Adrenal gland (tissue), 5 donors: ENCODE measurements around the gene PMEPA1.

ENCODE experiments used
- POLR2A ChIP-seq, 2 donors: fragments of 450-650 bp; IDR thresholded peaks; one replicate each; pipeline ENCODE4 v1.6.1; 2017; ENCODE audit warnings: antibody characterized with exemption in 2 of 2, mild to moderate bottlenecking in 2 of 2, moderate library complexity in 1 of 2
- TF ChIP-seq, protein P1 (sequence below), 6 experiments: fragments of 450-650 bp in 4 of 6; fragments of 200-600 bp in 2 of 6; sonication (generic) in 1 of 6; IDR thresholded peaks; 1 replicate in 5 of 6; 2 replicates in 1 of 6; pipeline versions ENCODE4 v1.5.1 to v1.8.0; 2016 to 2021; ENCODE audit warnings: antibody characterized with exemption in 6 of 6, mild to moderate bottlenecking in 2 of 6, moderate library complexity in 1 of 6
- donor health status: DM: no; HTN: no; CAD: no.

DNA sequence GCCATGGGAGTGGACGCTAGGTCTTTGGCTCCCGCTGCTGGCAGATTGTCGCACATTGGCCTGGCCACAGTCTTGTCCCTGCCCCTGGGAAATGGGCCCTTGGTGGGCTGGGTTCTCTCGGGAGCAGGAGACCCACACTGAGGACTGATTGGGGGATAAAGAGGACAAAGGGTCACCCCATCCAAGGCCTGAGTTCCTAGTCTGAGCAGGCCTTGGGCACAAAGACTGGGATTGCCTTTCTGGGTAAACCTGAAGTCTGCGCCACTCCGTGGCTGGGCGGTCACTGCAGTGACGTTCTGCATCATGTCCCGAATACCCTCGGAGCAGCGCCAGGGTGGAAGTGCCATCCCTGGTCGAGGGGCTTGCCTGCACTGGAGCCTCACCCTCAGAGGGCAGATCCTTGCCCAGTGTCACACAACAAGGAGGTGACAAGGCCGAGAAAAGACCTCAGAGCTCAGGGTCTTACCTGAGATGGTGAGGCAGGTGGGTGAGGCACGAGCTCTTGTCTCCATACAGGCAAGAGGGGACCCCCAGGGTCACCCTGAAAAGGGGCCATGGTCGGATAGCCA, 53.5 kb downstream of the PMEPA1 start:
- TF ChIP-seq, protein P1, sequence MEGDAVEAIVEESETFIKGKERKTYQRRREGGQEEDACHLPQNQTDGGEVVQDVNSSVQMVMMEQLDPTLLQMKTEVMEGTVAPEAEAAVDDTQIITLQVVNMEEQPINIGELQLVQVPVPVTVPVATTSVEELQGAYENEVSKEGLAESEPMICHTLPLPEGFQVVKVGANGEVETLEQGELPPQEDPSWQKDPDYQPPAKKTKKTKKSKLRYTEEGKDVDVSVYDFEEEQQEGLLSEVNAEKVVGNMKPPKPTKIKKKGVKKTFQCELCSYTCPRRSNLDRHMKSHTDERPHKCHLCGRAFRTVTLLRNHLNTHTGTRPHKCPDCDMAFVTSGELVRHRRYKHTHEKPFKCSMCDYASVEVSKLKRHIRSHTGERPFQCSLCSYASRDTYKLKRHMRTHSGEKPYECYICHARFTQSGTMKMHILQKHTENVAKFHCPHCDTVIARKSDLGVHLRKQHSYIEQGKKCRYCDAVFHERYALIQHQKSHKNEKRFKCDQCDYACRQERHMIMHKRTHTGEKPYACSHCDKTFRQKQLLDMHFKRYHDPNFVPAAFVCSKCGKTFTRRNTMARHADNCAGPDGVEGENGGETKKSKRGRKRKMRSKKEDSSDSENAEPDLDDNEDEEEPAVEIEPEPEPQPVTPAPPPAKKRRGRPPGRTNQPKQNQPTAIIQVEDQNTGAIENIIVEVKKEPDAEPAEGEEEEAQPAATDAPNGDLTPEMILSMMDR (IDR thresholded peaks at IDR 0.05) = no peak
- no peak for TF ChIP-seq POLR2A (IDR thresholded peaks at IDR 0.05)
